IPS-18a (cell line): Measurements from ENCODE around the gene STAB2.

Experiments used
- H3K27ac ChIP-seq: one replicate; pipeline ENCODE4 v1.5.1; 2013; ENCODE audit warnings: low read length
- H3K27me3 ChIP-seq: one replicate; pipeline ENCODE4 v1.6.1; 2013; ENCODE audit warnings: mild to moderate bottlenecking, low read length; ENCODE audit not compliant: control insufficient read depth, insufficient read depth
- H3K36me3 ChIP-seq: one replicate; pipeline ENCODE4 v1.6.1; 2013; ENCODE audit warnings: low read depth, low read length; ENCODE audit not compliant: control insufficient read depth
- H3K4me1 ChIP-seq: one replicate; pipeline ENCODE4 v1.6.1; 2013; ENCODE audit warnings: low read depth, low read length; ENCODE audit not compliant: control insufficient read depth
- H3K4me3 ChIP-seq: one replicate; pipeline ENCODE4 v1.5.1; 2013; ENCODE audit warnings: low read length
- H3K9ac ChIP-seq: one replicate; pipeline ENCODE4 v1.6.1; 2013; ENCODE audit warnings: mild to moderate bottlenecking, low read length, moderate library complexity
- H3K9me3 ChIP-seq: one replicate; pipeline ENCODE4 v1.6.1; 2013; ENCODE audit warnings: low read depth, low read length; ENCODE audit not compliant: control insufficient read depth

Gene STAB2

GRCh38 chr12:103705098-103705497 is 118.0 kb downstream of the STAB2 start:
- H3K9ac ChIP-seq, result no peak overlapping the region
- H3K36me3 ChIP-seq, result no peaks in the 10 kb centered on the region
- H3K27ac ChIP-seq, result no peak overlapping the region
- no peaks in the 10 kb centered on the region for H3K27me3 ChIP-seq
- no peaks in the 10 kb centered on the region for H3K9me3 ChIP-seq
- H3K4me3 ChIP-seq, result no peak overlapping the region
- H3K4me1 ChIP-seq, result no peaks in the 10 kb centered on the region

GRCh38 chr12:103705927-103706326 is 118.9 kb downstream of the STAB2 start:
- Histone ChIP-seq H3K36me3 (no peaks in the 10 kb centered on the region), H3K27me3 (no peaks in the 10 kb centered on the region), H3K4me1 (no peaks in the 10 kb centered on the region), H3K9ac (no peak overlapping the region), H3K27ac (no peak overlapping the region), H3K4me3 (no peak overlapping the region), H3K9me3 (no peaks in the 10 kb centered on the region)

- H3K4me1 ChIP-seq, result no peaks in the 10 kb centered on the region
- no peak overlapping the region for H3K27ac ChIP-seq
- H3K9ac ChIP-seq, result no peak overlapping the region
- H3K4me3 ChIP-seq, result no peak overlapping the region
- H3K27me3 ChIP-seq, result no peaks in the 10 kb centered on the region
- H3K36me3 ChIP-seq, result no peaks in the 10 kb centered on the region
- H3K9me3 ChIP-seq, result no peaks in the 10 kb centered on the region
These were observed 120.4 kb downstream of the STAB2 start for GRCh38 chr12:103707446-103707845.

- Histone ChIP-seq H3K4me1 (no peaks in the 10 kb centered on the region), H3K27me3 (no peaks in the 10 kb centered on the region), H3K9ac (no peak overlapping the region), H3K4me3 (no peak overlapping the region), H3K9me3 (no peaks in the 10 kb centered on the region), H3K36me3 (no peaks in the 10 kb centered on the region), H3K27ac (no peak overlapping the region)
These were observed 123.5 kb downstream of the STAB2 start for GRCh38 chr12:103710544-103710943.

- Histone ChIP-seq H3K27ac (no peak overlapping the region), H3K4me1 (no peaks in the 10 kb centered on the region), H3K4me3 (no peak overlapping the region), H3K36me3 (no peaks in the 10 kb centered on the region), H3K27me3 (no peaks in the 10 kb centered on the region), H3K9me3 (no peaks in the 10 kb centered on the region), H3K9ac (no peak overlapping the region)
These were observed 125.1 kb downstream of the STAB2 start for GRCh38 chr12:103712216-103712615.

GRCh38 chr12:103715494-103715893 is 128.4 kb downstream of the STAB2 start:
- Histone ChIP-seq H3K36me3 (no peaks in the 10 kb centered on the region), H3K4me3 (no peak overlapping the region), H3K27me3 (no peaks in the 10 kb centered on the region), H3K4me1 (no peaks in the 10 kb centered on the region), H3K27ac (no peak overlapping the region), H3K9me3 (no peaks in the 10 kb centered on the region), H3K9ac (no peak overlapping the region)

GRCh38 chr12:103716517-103717196 is 129.6 kb downstream of the STAB2 start:
- no peaks in the 10 kb centered on the region for H3K27me3 ChIP-seq
- no peak overlapping the region for H3K27ac ChIP-seq
- no peak overlapping the region for H3K9ac ChIP-seq
- no peaks in the 10 kb centered on the region for H3K9me3 ChIP-seq
- no peak overlapping the region for H3K4me3 ChIP-seq
- no peaks in the 10 kb centered on the region for H3K36me3 ChIP-seq
- H3K4me1 ChIP-seq, result no peaks in the 10 kb centered on the region

GRCh38 chr12:103725398-103725797 is 138.3 kb downstream of the STAB2 start:
- Histone ChIP-seq H3K9me3 (no peaks in the 10 kb centered on the region), H3K27me3 (no peaks in the 10 kb centered on the region), H3K4me3 (no peak overlapping the region), H3K9ac (no peak overlapping the region), H3K27ac (no peak overlapping the region), H3K36me3 (no peaks in the 10 kb centered on the region), H3K4me1 (no peaks in the 10 kb centered on the region)

- H3K9ac ChIP-seq, result no peak overlapping the region
- H3K27ac ChIP-seq, result no peak overlapping the region
- H3K9me3 ChIP-seq, result no peaks in the 10 kb centered on the region
- H3K36me3 ChIP-seq, result no peaks in the 10 kb centered on the region
- no peaks in the 10 kb centered on the region for H3K27me3 ChIP-seq
- no peaks in the 10 kb centered on the region for H3K4me1 ChIP-seq
- no peak overlapping the region for H3K4me3 ChIP-seq
These were observed 140.6 kb downstream of the STAB2 start for GRCh38 chr12:103727638-103728037.

- no peak overlapping the region for H3K9ac ChIP-seq
- H3K27me3 ChIP-seq, result no peaks in the 10 kb centered on the region
- no peak overlapping the region for H3K4me3 ChIP-seq
- no peaks in the 10 kb centered on the region for H3K36me3 ChIP-seq
- no peaks in the 10 kb centered on the region for H3K4me1 ChIP-seq
- no peaks in the 10 kb centered on the region for H3K9me3 ChIP-seq
- no peak overlapping the region for H3K27ac ChIP-seq
These were observed 141.2 kb downstream of the STAB2 start for GRCh38 chr12:103728323-103728722.

GRCh38 chr12:103729499-103729898 is 142.4 kb downstream of the STAB2 start:
- Histone ChIP-seq H3K27ac (no peak overlapping the region), H3K27me3 (no peaks in the 10 kb centered on the region), H3K9me3 (no peaks in the 10 kb centered on the region), H3K4me1 (no peaks in the 10 kb centered on the region), H3K36me3 (no peaks in the 10 kb centered on the region), H3K4me3 (no peak overlapping the region), H3K9ac (no peak overlapping the region)

- Histone ChIP-seq H3K36me3 (no peaks in the 10 kb centered on the region), H3K27me3 (no peaks in the 10 kb centered on the region), H3K9me3 (no peaks in the 10 kb centered on the region), H3K4me3 (no peak overlapping the region), H3K9ac (no peak overlapping the region), H3K27ac (no peak overlapping the region), H3K4me1 (no peaks in the 10 kb centered on the region)
These were observed 144.5 kb downstream of the STAB2 start for GRCh38 chr12:103731539-103731938.
